Measurements from ENCODE around the gene SLX4IP. TPM values are rescaled to one million over a fixed set of nuclear protein-coding genes. Genes with fewer than 3 reads are reported as not detected.
A peak's percentile ranks its signal among the peaks of the same experiment; 100 is the strongest.

SLX4IP gene
- total and polyA plus RNA-seq, 2 donors (not counting 1 experiment from before 2014, with no cell fraction given) = 2.0 to 8.1 TPM

DNA sequence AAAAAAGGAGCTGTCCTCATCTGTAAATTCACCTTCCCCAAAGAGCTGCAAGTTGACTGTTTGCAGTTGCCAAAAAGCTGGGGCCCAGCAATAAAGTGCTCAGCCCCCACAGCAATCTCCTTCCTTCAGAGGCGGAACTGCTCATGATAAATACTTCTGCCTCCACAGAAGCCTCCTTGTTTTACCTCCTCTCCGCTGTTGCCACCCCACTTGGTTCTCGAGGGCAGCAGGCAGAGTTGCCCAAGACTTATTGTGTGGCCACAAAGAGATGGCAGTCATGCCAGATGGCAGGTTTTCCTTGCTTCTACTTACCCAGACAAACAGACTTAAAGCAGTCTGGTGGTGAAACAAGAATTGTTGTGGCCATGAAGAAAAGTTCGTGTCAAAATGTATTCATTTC is 66.3 kb downstream of the SLX4IP start:
- Histone ChIP-seq H3K36me3 (replicated peaks in 1 of 2; ENCODE audit: control extremely low read depth in 1 of 2, control insufficient read depth in 1 of 2, extremely low read depth in 1 of 2, insufficient read depth in 2 of 2, low read length in 1 of 2) (no peaks in the 10 kb centered on the region), H3K4me2 (replicated peaks; ENCODE audit: low read depth, low read length, poor library complexity, severe bottlenecking) (peak overlapping the region; percentile 41), H3K4me3 (ENCODE audit: control extremely low read depth in 1 of 5, extremely low read depth in 1 of 5, insufficient read depth in 1 of 5, low read depth in 2 of 5, low read length in 4 of 5) (peak overlapping the region in 4 of 5 experiments; percentile 6 to 22 (median 14)), H2AFZ (ENCODE audit: insufficient read depth, low read depth, low read length, poor library complexity, severe bottlenecking) (no peak overlapping the region), H4K20me1 (ENCODE audit: control insufficient read depth, insufficient read depth, low read length, poor library complexity, severe bottlenecking) (no peaks in the 10 kb centered on the region), H3K9ac (ENCODE audit: low read length) (peak overlapping the region; percentile 19), H3K79me2 (ENCODE audit: control insufficient read depth, insufficient read depth, low read length) (peaks cover 24% of the 10 kb centered on the region), H3K9me3 (ENCODE audit: control extremely low read depth in 1 of 3, control insufficient read depth in 2 of 3, insufficient read depth in 1 of 3, low read length in 2 of 3) (no peaks in the 10 kb centered on the region), H3K27ac (ENCODE audit: low read length in 2 of 2) (no peak overlapping the region), H3K27me3 (replicated peaks in 1 of 4; ENCODE audit: control extremely low read depth in 1 of 4, control insufficient read depth in 3 of 4, insufficient read depth in 4 of 4, low read length in 3 of 4) (no peaks in the 10 kb centered on the region), H3K4me1 (ENCODE audit: control insufficient read depth in 2 of 2, insufficient read depth in 2 of 2, low read length in 2 of 2) (peaks cover 2% of the 10 kb centered on the region in 2 donors)
- CTCF ChIA-PET = no interaction called here
- TF ChIP-seq CTCF (IDR thresholded peaks at IDR 0.05) (no peak), EZH2 (IDR thresholded peaks at IDR 0.05; ENCODE audit: borderline replicate concordance, insufficient read depth, low read depth, low read length, poor library complexity, severe bottlenecking) (no peak)
- Mint-ChIP-seq H3K9me3 (ENCODE audit: insufficient read depth) (no peaks in the 10 kb centered on the region), H3K4me3 (peak overlapping the region; percentile 73), H3K4me1 (peaks cover 21% of the 10 kb centered on the region), H3K27ac (no peak overlapping the region), H3K27me3 (no peaks in the 10 kb centered on the region)
- 49% methylated on average over 3 of the region's 4 CpGs for WGBS (ENCODE audit: insufficient coverage)
- ATAC-seq (ENCODE audit: low read depth) = no peak
- intact Hi-C loops (cut with micrococcal nuclease) = no loop called here
- POLR2A ChIA-PET = no interaction called here
- no peak for DNase-seq

- H4K20me1 ChIP-seq (ENCODE audit: control insufficient read depth, insufficient read depth, low read length, poor library complexity, severe bottlenecking) = no peaks in the 10 kb centered on the region
- H2AFZ ChIP-seq (ENCODE audit: insufficient read depth, low read depth, low read length, poor library complexity, severe bottlenecking) = no peak overlapping the region
- H3K79me2 ChIP-seq (ENCODE audit: control insufficient read depth, insufficient read depth, low read length) = peaks cover 21% of the 10 kb centered on the region
- DNase-seq (no peak), ATAC-seq (ENCODE audit: low read depth) (no peak)
- no peak for TF ChIP-seq EZH2 (IDR thresholded peaks at IDR 0.05; ENCODE audit: borderline replicate concordance, insufficient read depth, low read depth, low read length, poor library complexity, severe bottlenecking)
- TF ChIP-seq CTCF (IDR thresholded peaks at IDR 0.05) = no peak
- H3K27ac Mint-ChIP-seq = no peak overlapping the region
- no peak overlapping the region for H3K4me2 ChIP-seq (replicated peaks; ENCODE audit: low read depth, low read length, poor library complexity, severe bottlenecking)
- peaks cover 21% of the 10 kb centered on the region for H3K4me1 Mint-ChIP-seq
- H3K27me3 Mint-ChIP-seq = no peaks in the 10 kb centered on the region
- ChIA-PET POLR2A (no interaction called here), CTCF (no interaction called here)
- no peaks in the 10 kb centered on the region for H3K27me3 ChIP-seq (replicated peaks in 1 of 4; ENCODE audit: control extremely low read depth in 1 of 4, control insufficient read depth in 3 of 4, insufficient read depth in 4 of 4, low read length in 3 of 4)
- H3K36me3 ChIP-seq (replicated peaks in 1 of 2; ENCODE audit: control extremely low read depth in 1 of 2, control insufficient read depth in 1 of 2, extremely low read depth in 1 of 2, insufficient read depth in 2 of 2, low read length in 1 of 2) = no peaks in the 10 kb centered on the region
- H3K4me3 Mint-ChIP-seq = peak overlapping the region; percentile 42
- H3K9me3 Mint-ChIP-seq (ENCODE audit: insufficient read depth) = no peaks in the 10 kb centered on the region
- H3K4me1 ChIP-seq (ENCODE audit: control insufficient read depth in 2 of 2, insufficient read depth in 2 of 2, low read length in 2 of 2) = peaks cover 2% of the 10 kb centered on the region in 2 donors
- no peaks in the 10 kb centered on the region for H3K9me3 ChIP-seq (ENCODE audit: control extremely low read depth in 1 of 3, control insufficient read depth in 2 of 3, insufficient read depth in 1 of 3, low read length in 2 of 3)
- H3K27ac ChIP-seq (ENCODE audit: low read length in 2 of 2) = no peak overlapping the region
- intact Hi-C loops (cut with micrococcal nuclease) = no loop called here
- peak overlapping the region; percentile 19 for H3K9ac ChIP-seq (ENCODE audit: low read length)
- WGBS (ENCODE audit: insufficient coverage) = 84% methylated on average over 4 of the region's 5 CpGs
- H3K4me3 ChIP-seq (ENCODE audit: control extremely low read depth in 1 of 5, extremely low read depth in 1 of 5, insufficient read depth in 1 of 5, low read depth in 2 of 5, low read length in 4 of 5) = peak overlapping the region in 1 of 5 experiments; percentile 14
These were observed 67.0 kb downstream of the SLX4IP start for GRCh38 chr20:10502098-10502526.

Data from B cell (primary cell).